Fibroblast of lung (primary cell): ENCODE measurements around the gene AK5.

Source experiments
- EZH2 ChIP-seq: IDR thresholded peaks from 2 replicates; pipeline ENCODE4 v1.5.1; 2012; ENCODE audit warnings: low read length, control low read depth, mild to moderate bottlenecking; ENCODE audit errors: missing control alignments
- TF ChIP-seq, protein P1 (sequence below), 2 donors: IDR thresholded peaks in 1 of 2; conservative IDR thresholded peaks in 1 of 2; 1 replicate in 1 of 2; 2 replicates in 1 of 2; pipeline ENCODE4 v1.5.1; 2011 to 2012; ENCODE audit warnings: low read length in 2 of 2, control low read depth in 1 of 2, inconsistent platforms in 1 of 2, low read depth in 1 of 2, mild to moderate bottlenecking in 1 of 2

DNA sequence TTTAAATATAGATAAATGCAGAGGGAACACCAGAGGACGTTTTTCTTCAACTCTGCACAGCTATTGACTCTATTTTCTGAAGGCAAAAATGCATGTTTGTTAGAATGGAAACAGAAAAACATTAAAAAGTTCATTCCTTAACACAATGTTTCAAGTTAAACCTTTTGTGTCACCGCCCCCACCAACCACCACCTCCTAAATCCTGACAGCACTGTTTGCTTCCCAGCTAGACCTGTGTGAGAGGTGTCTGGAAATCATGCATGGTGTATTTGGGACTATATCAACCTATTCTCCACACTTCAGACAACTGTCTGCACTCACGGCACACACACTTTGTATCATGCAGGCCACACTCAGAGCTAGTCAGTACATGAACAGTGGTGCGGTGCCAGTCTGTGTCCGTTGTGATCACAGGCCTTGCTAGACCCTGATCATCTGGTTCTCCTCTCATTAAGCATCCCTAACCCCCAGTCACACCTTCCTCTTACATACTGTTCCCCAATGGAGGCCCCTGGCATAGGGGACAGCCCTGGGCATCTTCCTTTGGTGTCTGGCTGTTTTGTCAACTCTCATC is 276.9 kb downstream of the AK5 start:
- TF ChIP-seq, protein P1, sequence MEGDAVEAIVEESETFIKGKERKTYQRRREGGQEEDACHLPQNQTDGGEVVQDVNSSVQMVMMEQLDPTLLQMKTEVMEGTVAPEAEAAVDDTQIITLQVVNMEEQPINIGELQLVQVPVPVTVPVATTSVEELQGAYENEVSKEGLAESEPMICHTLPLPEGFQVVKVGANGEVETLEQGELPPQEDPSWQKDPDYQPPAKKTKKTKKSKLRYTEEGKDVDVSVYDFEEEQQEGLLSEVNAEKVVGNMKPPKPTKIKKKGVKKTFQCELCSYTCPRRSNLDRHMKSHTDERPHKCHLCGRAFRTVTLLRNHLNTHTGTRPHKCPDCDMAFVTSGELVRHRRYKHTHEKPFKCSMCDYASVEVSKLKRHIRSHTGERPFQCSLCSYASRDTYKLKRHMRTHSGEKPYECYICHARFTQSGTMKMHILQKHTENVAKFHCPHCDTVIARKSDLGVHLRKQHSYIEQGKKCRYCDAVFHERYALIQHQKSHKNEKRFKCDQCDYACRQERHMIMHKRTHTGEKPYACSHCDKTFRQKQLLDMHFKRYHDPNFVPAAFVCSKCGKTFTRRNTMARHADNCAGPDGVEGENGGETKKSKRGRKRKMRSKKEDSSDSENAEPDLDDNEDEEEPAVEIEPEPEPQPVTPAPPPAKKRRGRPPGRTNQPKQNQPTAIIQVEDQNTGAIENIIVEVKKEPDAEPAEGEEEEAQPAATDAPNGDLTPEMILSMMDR (conservative IDR thresholded peaks at IDR 0.05 in 1 of 2, IDR thresholded peaks at IDR 0.05 in 1 of 2; ENCODE audit: low read depth in 1 of 2, low read length in 2 of 2) = no peak
- TF ChIP-seq EZH2 = no peak
